IPS DF 6.9 (cell line): Measurements from ENCODE around the gene TMSB10.

Source experiments
- DNase-seq: peaks from one replicate; pipeline ENCODE4 v3.0.0-alpha.2; 2013; ENCODE audit warnings: low read depth, low spot score
- H3K27ac ChIP-seq: one replicate; pipeline ENCODE4 v1.5.1; 2013; ENCODE audit warnings: low read length, control low read depth
- H3K27me3 ChIP-seq: 2 replicates; pipeline ENCODE4 v1.6.1; 2013; ENCODE audit warnings: mild to moderate bottlenecking, low read length; ENCODE audit not compliant: control insufficient read depth, insufficient read depth
- H3K36me3 ChIP-seq: 2 replicates; pipeline ENCODE4 v1.6.1; 2013; ENCODE audit warnings: low read length; ENCODE audit not compliant: control insufficient read depth, insufficient read depth
- H3K4me1 ChIP-seq: 2 replicates; pipeline ENCODE4 v1.6.1; 2013; ENCODE audit warnings: low read length; ENCODE audit not compliant: control insufficient read depth, insufficient read depth
- H3K4me3 ChIP-seq: 2 replicates; pipeline ENCODE4 v1.5.1; 2013; ENCODE audit warnings: mild to moderate bottlenecking, low read length
- H3K9me3 ChIP-seq: 2 replicates; pipeline ENCODE4 v1.6.1; 2013; ENCODE audit warnings: low read length, inconsistent platforms; ENCODE audit not compliant: control insufficient read depth, insufficient read depth
- WGBS: extraction: QIAGEN DNeasy Blood & Tissue Kit; methylation state at CpG from one replicate; pipeline ENCODE4 v1.1.7; 2013; ENCODE audit warnings: mixed read lengths, missing lambda C conversion rate; ENCODE audit not compliant: insufficient read length, insufficient coverage; 5-methylcytosine and 5-hydroxymethylcytosine counted together

TMSB10 gene

DNA sequence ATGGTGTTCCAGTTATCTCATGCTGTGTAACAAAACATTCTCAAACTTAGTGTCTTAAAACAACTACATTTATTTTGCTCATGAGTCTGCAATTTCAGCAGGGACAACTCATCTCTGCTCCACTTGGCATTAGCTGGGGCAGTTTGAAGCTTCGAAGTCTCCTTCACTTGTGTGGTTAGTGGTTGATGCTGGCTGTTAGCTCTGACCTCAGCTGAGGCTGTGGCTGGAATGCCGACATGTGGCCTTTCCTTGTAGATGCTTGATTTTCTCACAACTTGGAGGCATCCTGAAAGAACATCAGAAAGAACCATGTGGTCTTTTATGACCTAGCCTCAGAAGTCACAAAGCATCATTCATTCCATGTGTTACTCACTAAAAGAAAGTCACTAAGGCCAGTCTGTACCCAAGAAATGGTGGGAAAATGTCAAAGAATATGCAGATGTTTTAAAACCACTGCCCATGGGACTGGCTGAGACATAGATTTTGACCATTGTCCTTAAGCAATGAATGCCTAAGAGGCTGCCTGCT, 3.8 kb upstream of the TMSB10 start:
- WGBS = no CpG with 5 or more reads among the region's 2 CpGs
- Histone ChIP-seq H3K36me3 (no peaks in the 10 kb centered on the region), H3K4me3 (no peak overlapping the region), H3K4me1 (no peaks in the 10 kb centered on the region), H3K9me3 (no peaks in the 10 kb centered on the region), H3K27ac (no peak overlapping the region), H3K27me3 (no peaks in the 10 kb centered on the region)
- no peak for DNase-seq

DNA sequence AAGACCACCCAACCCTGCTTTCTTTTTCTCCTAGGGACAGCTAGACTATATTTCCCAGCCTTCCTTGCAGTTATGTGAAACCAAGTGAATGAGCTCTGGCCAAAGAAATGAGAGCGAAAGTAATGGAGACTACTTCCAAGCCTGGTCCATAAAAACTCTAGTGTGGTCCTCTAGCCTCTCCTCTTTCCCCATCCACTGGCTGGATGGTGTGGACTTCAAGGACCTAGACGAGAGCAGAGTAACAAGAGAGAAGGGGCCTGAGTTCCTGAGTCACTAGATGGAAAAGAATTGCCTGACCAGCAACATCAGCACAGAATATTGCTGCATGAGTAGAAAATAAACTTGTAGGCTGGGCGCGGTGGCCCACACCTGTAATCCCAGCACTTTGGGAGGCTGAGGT, 2.9 kb upstream of the TMSB10 start:
- H3K27me3 ChIP-seq = no peaks in the 10 kb centered on the region
- H3K4me3 ChIP-seq = no peak overlapping the region
- H3K36me3 ChIP-seq = no peaks in the 10 kb centered on the region
- no peak for DNase-seq
- no CpG with 5 or more reads among the region's 4 CpGs for WGBS
- H3K4me1 ChIP-seq = no peaks in the 10 kb centered on the region
- H3K9me3 ChIP-seq = no peaks in the 10 kb centered on the region
- H3K27ac ChIP-seq = no peak overlapping the region

DNA sequence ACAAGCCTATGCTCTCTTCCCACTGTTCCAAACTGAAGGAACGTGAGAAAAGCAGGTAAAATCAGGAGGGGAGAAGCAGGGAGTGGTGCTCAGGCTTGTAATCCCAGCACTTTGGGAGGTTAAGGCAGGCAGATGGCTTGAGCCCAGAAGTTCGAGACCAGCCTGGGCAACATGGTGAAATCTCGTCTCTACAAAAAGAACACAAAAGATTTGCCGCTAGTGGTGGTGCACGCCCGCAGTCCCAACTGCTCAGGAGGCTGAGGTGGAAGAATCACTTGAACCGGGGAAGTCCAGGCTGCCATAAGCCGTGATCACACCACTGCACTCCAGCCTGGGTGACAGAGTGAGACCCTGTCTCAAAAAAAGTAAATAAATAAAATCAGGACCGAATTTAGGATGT, 1.3 kb upstream of the TMSB10 start:
- Histone ChIP-seq H3K27me3 (no peaks in the 10 kb centered on the region), H3K27ac (no peak overlapping the region), H3K4me3 (no peak overlapping the region), H3K36me3 (peaks cover 2% of the 10 kb centered on the region; the same call in 1 of the 2 replicates), H3K9me3 (no peaks in the 10 kb centered on the region), H3K4me1 (no peaks in the 10 kb centered on the region)
- no peak for DNase-seq
- WGBS = no CpG with 5 or more reads among the region's 9 CpGs

DNA sequence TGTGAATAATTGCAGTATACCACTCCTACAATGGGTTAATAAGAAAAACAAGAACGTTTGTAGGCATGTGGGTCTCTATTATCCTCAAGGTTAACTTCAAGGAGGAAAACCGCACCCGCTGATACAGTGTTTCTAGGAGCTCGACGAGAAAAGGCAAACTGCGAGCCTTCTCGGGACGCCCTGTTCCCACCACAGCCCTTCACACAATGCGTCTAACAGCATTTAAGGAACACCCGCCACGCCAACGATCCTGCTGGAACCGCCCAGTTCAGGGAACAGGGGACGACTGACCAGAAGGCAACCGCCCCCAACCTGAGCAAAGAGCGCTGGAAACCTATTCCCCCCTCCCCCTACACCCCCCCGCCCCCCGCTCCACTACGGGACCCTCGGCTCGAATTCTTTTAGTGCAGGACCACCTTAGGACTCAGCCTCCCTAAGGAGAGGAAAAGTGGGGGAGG, 710 bp upstream of the TMSB10 start:
- Histone ChIP-seq H3K36me3 (peaks cover 4% of the 10 kb centered on the region; the same call in 1 of the 2 replicates), H3K27me3 (no peaks in the 10 kb centered on the region), H3K4me1 (no peaks in the 10 kb centered on the region), H3K27ac (no peak overlapping the region), H3K9me3 (no peaks in the 10 kb centered on the region), H3K4me3 (peak overlapping the region; percentile 81; the same call in 1 of the 2 replicates)
- DNase-seq = no peak
- no CpG with 5 or more reads among the region's 21 CpGs for WGBS

DNA sequence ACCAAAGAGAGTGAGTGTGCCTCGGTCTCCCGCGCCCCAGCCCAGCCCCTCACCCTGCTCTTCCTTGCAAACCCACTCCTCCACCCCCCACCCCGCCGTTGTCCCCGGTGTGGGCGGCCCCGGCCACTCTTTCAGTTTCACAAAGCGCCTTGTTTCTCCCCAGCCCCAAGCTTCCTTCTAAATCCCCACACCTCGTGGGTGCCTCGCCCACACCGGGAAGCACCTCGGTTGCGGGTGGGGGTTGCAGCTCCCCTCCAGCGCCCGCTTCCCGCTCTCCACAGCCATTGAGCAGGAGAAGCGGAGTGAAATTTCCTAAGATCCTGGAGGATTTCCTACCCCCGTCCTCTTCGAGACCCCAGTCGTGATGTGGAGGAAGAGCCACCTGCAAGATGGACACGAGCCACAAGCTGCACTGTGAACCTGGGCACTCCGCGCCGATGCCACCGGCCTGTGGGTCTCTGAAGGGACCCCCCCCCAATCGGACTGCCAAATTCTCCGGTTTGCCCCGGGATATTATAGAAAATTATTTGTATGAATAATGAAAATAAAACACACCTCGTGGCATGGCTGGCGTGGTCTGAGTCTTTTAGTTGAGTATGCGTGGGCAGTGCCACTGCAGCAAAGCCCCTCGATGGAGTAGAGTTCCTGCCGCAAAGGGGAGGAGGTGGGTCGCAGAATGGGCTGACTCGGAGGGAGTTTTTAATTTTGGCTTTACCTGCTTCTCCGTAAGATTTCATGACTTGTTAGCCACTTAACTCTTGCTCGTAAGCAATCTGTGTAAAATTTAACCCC, 848 bp downstream of the TMSB10 start:
- H3K36me3 ChIP-seq = peaks cover 4% of the 10 kb centered on the region; the same call in 1 of the 2 replicates
- H3K9me3 ChIP-seq = no peaks in the 10 kb centered on the region
- no peak for DNase-seq
- no peaks in the 10 kb centered on the region for H3K27me3 ChIP-seq
- no peaks in the 10 kb centered on the region for H3K4me1 ChIP-seq
- peak overlapping the region; percentile 81 for H3K4me3 ChIP-seq
- no CpG with 5 or more reads among the region's 38 CpGs for WGBS
- no peak overlapping the region for H3K27ac ChIP-seq

DNA sequence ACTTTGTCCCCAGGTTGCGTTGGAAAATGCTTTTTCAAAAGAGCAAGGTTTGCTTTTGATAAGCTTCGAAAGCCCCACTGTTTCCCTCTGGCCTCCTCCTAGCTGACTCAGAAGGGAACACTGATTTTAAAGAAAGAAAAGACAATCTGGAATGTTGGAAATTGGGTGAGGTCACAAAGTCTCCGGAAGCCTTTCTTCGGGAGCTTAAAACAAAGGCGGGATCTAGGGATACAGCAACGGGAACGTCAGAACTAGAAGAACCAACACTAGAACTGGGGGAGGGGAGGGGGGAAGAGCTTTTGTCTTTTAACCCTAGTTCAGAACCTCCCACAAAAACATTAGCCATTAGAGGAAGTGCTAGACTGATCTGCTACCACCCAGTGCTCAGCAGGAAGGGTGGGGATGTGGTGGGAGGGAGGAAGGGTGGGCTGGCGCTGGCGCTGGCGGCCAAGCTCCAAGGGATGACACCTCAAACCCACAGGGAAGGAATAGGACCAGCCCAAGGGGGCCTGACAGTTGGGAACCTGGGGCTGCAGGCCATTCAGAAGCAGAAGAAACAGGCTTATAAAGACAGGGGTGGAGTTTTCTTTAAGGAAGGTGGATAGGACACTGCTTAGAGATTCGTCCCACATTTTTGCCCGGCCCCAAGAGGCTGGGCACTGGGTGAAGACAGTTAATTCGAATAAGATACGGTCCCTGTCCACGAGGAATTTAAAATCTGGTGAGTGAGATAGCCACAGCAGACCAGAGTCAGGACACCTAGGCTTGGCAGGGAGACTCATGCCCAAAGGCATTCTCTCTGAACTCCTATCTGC, 1.7 kb downstream of the TMSB10 start:
- H3K36me3 ChIP-seq = peaks cover 4% of the 10 kb centered on the region; the same call in 1 of the 2 replicates
- H3K27ac ChIP-seq = no peak overlapping the region
- no peaks in the 10 kb centered on the region for H3K27me3 ChIP-seq
- DNase-seq = no peak
- peak overlapping the region; percentile 81; the same call in 1 of the 2 replicates for H3K4me3 ChIP-seq
- no peaks in the 10 kb centered on the region for H3K9me3 ChIP-seq
- no peaks in the 10 kb centered on the region for H3K4me1 ChIP-seq
- WGBS = no CpG with 5 or more reads among the region's 15 CpGs

DNA sequence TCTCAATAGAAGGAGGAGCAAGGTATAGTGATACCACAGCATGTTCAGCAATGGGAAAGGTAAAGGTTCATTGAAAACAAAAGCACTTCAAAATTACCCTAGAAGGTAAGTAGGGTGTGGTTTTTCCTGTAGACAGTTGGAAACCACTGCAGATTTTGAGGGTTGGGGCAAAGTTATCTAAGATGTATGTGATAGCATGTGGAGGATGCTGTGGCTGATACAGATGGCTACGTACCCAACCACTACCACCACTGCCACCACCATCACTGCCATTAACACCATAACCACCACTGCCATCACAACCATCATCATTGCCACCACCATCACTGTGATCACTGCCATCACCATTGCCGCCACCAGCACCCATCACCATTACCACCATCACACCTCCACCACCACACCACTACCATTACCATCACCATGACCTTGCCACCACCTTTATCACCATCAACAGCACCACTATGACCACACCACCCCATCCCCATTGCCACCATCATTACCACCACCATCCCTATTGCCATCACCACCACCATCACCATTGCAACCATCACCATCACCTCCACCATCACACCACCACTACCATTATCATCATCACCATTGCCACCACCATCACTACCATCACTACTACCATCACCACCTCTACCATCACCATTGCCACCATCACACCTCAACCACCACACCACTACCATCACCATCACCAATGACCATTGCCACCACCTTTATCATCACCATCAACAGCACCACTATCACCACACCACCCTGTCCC, 3.7 kb downstream of the TMSB10 start:
- Histone ChIP-seq H3K36me3 (peaks cover 4% of the 10 kb centered on the region; the same call in 1 of the 2 replicates), H3K27ac (no peak overlapping the region), H3K27me3 (no peaks in the 10 kb centered on the region), H3K4me1 (no peaks in the 10 kb centered on the region), H3K9me3 (no peaks in the 10 kb centered on the region), H3K4me3 (no peak overlapping the region)
- no CpG with 5 or more reads among the region's 2 CpGs for WGBS
- DNase-seq = no peak

DNA sequence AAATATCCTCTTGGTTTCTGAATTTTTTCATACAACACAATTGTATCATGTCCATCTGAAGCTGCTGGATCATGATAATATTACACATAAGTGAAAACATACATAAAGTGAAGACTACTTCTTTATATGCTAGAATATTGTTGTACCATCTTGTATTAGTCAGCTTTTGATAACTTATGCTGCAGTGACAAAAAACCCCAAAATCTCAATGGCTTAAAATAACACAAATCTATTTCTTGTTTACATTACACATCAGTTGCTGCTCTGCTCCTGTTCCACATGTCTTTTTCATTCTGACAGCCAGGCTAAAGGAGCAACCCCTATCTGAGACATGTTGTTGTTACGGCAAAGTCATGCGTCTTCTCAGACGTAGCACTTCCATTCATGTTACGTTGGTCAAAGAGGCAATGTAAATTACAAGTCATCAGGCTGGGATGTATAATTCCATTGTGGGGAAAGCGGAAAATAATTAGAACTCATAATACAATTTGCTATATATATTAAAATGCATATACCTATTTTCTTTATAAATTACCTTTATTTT, 5.8 kb downstream of the TMSB10 start:
- no CpG with 5 or more reads among the region's 5 CpGs for WGBS
- peaks cover 4% of the 10 kb centered on the region; the same call in 1 of the 2 replicates for H3K36me3 ChIP-seq
- DNase-seq = no peak
- no peak overlapping the region for H3K4me3 ChIP-seq
- no peak overlapping the region for H3K27ac ChIP-seq
- no peaks in the 10 kb centered on the region for H3K4me1 ChIP-seq
- no peaks in the 10 kb centered on the region for H3K9me3 ChIP-seq
- no peaks in the 10 kb centered on the region for H3K27me3 ChIP-seq

DNA sequence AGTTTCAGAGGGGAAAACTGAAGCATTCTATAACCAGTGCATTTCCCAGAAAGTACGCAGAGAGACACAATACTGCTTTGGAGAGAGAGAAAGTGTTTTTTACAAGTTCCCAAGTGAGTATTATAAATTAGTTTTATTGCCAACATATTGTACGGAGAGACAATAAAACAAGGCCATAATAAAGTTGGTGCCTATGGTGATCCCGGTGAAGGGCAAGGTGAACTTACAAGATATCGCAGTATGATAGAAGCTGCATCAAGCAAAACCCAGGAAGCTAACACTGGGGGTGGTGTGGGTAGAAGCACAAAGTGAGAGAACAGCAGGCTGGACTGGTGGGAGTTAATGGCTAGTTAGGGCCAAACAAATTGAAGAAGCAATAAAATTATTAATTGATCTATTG, 7.5 kb downstream of the TMSB10 start:
- peaks cover 4% of the 10 kb centered on the region; the same call in 1 of the 2 replicates for H3K36me3 ChIP-seq
- WGBS = no CpG with 5 or more reads among the region's 4 CpGs
- H3K27me3 ChIP-seq = no peaks in the 10 kb centered on the region
- no peak overlapping the region for H3K4me3 ChIP-seq
- no peaks in the 10 kb centered on the region for H3K9me3 ChIP-seq
- DNase-seq = no peak
- H3K27ac ChIP-seq = no peak overlapping the region
- no peaks in the 10 kb centered on the region for H3K4me1 ChIP-seq
